GM12891 (cell line): ENCODE results near the gene MBD2.
A peak's percentile ranks its signal among the peaks of the same experiment; 100 is the strongest.
"Not testable (repeated sequence)": the region's sequence is repeated elsewhere in the genome, so short reads cannot be mapped to it uniquely, and the experiment has no call there.

Experiments
- DNase-seq: peaks from one replicate; pipeline ENCODE4 v3.0.0; 2011; ENCODE audit warnings: low spot score; ENCODE audit not compliant: insufficient read length
- FAIRE-seq: peaks from 2 replicates; lab custom pipeline; 2011; peaks lifted over from hg19 to GRCh38; lab: Jason Lieb, UNC
- PAX5 ChIP-seq: IDR thresholded peaks from 2 replicates; pipeline ENCODE4 v1.6.1; 2011; ENCODE audit warnings: low read length, moderate library complexity, mild to moderate bottlenecking; ENCODE audit not compliant: insufficient read depth, severe bottlenecking
- POLR2A ChIP-seq: IDR thresholded peaks from 2 replicates; pipeline ENCODE4 v1.6.1; 2011; ENCODE audit warnings: low read depth, low read length, control low read depth
- POLR2AphosphoS5 ChIP-seq: IDR thresholded peaks from 2 replicates; pipeline ENCODE4 v1.6.1; 2011; ENCODE audit warnings: low read depth, low read length, control low read depth
- POU2F2 ChIP-seq: IDR thresholded peaks from 2 replicates; pipeline ENCODE4 v1.6.1; 2011; ENCODE audit warnings: low read depth, mild to moderate bottlenecking, control low read depth, low read length, moderate library complexity
- SPI1 ChIP-seq: IDR thresholded peaks from 2 replicates; pipeline ENCODE4 v1.6.1; 2011; ENCODE audit warnings: low read depth, low read length, control low read depth
- TAF1 ChIP-seq: IDR thresholded peaks from 2 replicates; pipeline ENCODE4 v1.6.1; 2011; ENCODE audit warnings: low read depth, low read length, control low read depth

Gene MBD2

GRCh38 chr18:54218299-54218698 is 6.2 kb downstream of the MBD2 start:
- FAIRE-seq, result peak; percentile 67
- no peak for DNase-seq

GRCh38 chr18:54217624-54218023 is 6.8 kb downstream of the MBD2 start:
- DNase-seq (no peak), FAIRE-seq (no peak)
- TF ChIP-seq TAF1 (no peak), POU2F2 (peak; percentile 45; the same call in 1 of the 2 replicates)

More at GRCh38 chr18:54218299-54218698, 6.2 kb downstream of the MBD2 start:
- TF ChIP-seq POLR2AphosphoS5 (no peak), SPI1 (no peak), POLR2A (no peak), POU2F2 (no peak), PAX5 (no peak), TAF1 (no peak)

GRCh38 chr18:54215069-54215468 is 9.4 kb downstream of the MBD2 start:
- no peak for TF ChIP-seq TAF1
- no peak for TF ChIP-seq PAX5
- no peak for TF ChIP-seq SPI1
- TF ChIP-seq POLR2AphosphoS5, result no peak
- no peak for TF ChIP-seq POU2F2
- no peak for TF ChIP-seq POLR2A
- FAIRE-seq, result no peak
- no peak for DNase-seq

- FAIRE-seq (peak; percentile 74), DNase-seq (no peak)
- TF ChIP-seq TAF1, result no peak
- no peak for TF ChIP-seq POU2F2
- no peak for TF ChIP-seq PAX5
- no peak for TF ChIP-seq SPI1
- TF ChIP-seq POLR2AphosphoS5, result no peak
- TF ChIP-seq POLR2A, result no peak
Observed at GRCh38 chr18:54210463-54210862, 14.0 kb downstream of the MBD2 start.

- no peak for DNase-seq
- TF ChIP-seq POLR2AphosphoS5 (no peak), POLR2A (no peak), POU2F2 (no peak), TAF1 (no peak), SPI1 (no peak), PAX5 (no peak)
- FAIRE-seq, result peak; percentile 82
Observed at GRCh38 chr18:54209471-54210180, 14.8 kb downstream of the MBD2 start.

- TF ChIP-seq POLR2A, result no peak
- no peak for TF ChIP-seq PAX5
- no peak for TF ChIP-seq SPI1
- no peak for TF ChIP-seq TAF1
- no peak for TF ChIP-seq POLR2AphosphoS5
- TF ChIP-seq POU2F2, result no peak
- FAIRE-seq (no peak), DNase-seq (no peak)
Observed at GRCh38 chr18:54206447-54206846, 18.0 kb downstream of the MBD2 start.

- TF ChIP-seq POLR2AphosphoS5 (no peak), PAX5 (no peak), POLR2A (no peak), POU2F2 (no peak)
- DNase-seq (no peak), FAIRE-seq (no peak)
Observed at GRCh38 chr18:54205959-54206358, 18.5 kb downstream of the MBD2 start.

- DNase-seq, FAIRE-seq: not testable (repeated sequence)
Observed at GRCh38 chr18:54205448-54205847, 19.0 kb downstream of the MBD2 start.

GRCh38 chr18:54204883-54205282 is 19.6 kb downstream of the MBD2 start:
- TF ChIP-seq POLR2AphosphoS5 (no peak), SPI1 (no peak), PAX5 (no peak), POU2F2 (no peak)
- FAIRE-seq (peak; percentile 35), DNase-seq (no peak)

- FAIRE-seq, result no peak
- TF ChIP-seq TAF1, result no peak
- TF ChIP-seq PAX5, result no peak
- TF ChIP-seq SPI1, result no peak
- TF ChIP-seq POLR2AphosphoS5, result no peak
- no peak for TF ChIP-seq POU2F2
- no peak for TF ChIP-seq POLR2A
- no peak for DNase-seq
Observed at GRCh38 chr18:54203914-54204313, 20.6 kb downstream of the MBD2 start.

GRCh38 chr18:54202851-54203250 is 21.6 kb downstream of the MBD2 start:
- FAIRE-seq (no peak), DNase-seq (no peak)
- no peak for TF ChIP-seq PAX5
